ENCODE measurements around the gene ADAMTS4.
"Not testable (repeated sequence)": the region's sequence is repeated elsewhere in the genome, so short reads cannot be mapped to it uniquely, and the experiment has no call there.

ADAMTS4 gene, protein sequence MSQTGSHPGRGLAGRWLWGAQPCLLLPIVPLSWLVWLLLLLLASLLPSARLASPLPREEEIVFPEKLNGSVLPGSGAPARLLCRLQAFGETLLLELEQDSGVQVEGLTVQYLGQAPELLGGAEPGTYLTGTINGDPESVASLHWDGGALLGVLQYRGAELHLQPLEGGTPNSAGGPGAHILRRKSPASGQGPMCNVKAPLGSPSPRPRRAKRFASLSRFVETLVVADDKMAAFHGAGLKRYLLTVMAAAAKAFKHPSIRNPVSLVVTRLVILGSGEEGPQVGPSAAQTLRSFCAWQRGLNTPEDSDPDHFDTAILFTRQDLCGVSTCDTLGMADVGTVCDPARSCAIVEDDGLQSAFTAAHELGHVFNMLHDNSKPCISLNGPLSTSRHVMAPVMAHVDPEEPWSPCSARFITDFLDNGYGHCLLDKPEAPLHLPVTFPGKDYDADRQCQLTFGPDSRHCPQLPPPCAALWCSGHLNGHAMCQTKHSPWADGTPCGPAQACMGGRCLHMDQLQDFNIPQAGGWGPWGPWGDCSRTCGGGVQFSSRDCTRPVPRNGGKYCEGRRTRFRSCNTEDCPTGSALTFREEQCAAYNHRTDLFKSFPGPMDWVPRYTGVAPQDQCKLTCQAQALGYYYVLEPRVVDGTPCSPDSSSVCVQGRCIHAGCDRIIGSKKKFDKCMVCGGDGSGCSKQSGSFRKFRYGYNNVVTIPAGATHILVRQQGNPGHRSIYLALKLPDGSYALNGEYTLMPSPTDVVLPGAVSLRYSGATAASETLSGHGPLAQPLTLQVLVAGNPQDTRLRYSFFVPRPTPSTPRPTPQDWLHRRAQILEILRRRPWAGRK

GRCh38 chr1:161198897-161199431 lies at the start of gene ADAMTS4:
TSS of gene ADAMTS4 (minus strand) at chr1:161199054. CDS start at chr1:161198627, 427 bp downstream.
- DNase-seq (ENCODE audit: low spot score): peak; percentile 95

GRCh38 chr1:161244888-161245287 lies 46.0 kb upstream of the ADAMTS4 start:
- no peak for DNase-seq (ENCODE audit: low spot score)

DNA sequence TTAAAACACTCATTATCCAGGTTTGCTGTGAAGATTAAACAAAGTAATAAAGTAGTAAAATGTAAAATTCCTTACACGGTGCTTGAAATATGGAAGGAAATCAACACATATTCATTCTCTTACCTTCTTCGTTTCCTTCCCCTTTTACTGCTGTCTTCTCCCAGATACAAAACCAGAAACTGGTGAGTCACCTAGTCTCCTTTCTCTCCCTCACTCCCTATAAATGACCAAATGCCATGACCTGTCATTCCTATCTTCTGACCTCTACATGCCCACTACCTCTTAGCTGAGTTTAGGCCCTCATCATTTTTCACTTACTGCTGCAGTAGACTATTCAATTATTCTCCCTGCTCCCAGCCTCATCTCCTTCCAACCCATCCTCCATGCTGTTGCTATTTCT lies 43.5 kb upstream of the ADAMTS4 start:
- DNase-seq (ENCODE audit: low spot score): no peak

DNA sequence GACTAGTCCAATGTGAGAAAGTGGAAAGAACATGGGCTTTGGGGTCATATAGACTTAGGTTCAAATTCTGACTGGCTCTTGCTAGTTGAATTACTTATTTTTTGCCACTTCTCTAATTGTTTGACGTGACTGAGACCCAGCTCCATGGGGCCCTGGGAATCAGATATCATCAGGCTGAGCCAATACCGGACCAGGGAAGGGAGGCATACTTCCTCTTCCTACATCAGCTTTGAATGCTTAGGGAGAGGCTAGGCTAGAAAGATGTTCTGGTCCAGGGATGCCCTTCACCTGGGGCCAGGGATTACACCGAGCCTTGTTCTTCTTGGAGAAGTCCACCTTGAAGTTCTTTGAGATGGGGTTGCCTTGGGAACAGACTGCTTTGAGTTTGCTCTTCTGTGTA lies 42.8 kb upstream of the ADAMTS4 start:
- no peak for DNase-seq (ENCODE audit: low spot score)

- DNase-seq (ENCODE audit: low spot score): no peak
These were observed 39.2 kb upstream of the ADAMTS4 start, which contains the start of gene NR1I3 for GRCh38 chr1:161238039-161238473. TSS of gene NR1I3 (minus strand) at chr1:161238203. CDS start at chr1:161236565, 1,638 bp downstream.

- DNase-seq (ENCODE audit: low spot score): no peak
These were observed 37.3 kb upstream of the ADAMTS4 start for GRCh38 chr1:161235957-161236775.

DNA sequence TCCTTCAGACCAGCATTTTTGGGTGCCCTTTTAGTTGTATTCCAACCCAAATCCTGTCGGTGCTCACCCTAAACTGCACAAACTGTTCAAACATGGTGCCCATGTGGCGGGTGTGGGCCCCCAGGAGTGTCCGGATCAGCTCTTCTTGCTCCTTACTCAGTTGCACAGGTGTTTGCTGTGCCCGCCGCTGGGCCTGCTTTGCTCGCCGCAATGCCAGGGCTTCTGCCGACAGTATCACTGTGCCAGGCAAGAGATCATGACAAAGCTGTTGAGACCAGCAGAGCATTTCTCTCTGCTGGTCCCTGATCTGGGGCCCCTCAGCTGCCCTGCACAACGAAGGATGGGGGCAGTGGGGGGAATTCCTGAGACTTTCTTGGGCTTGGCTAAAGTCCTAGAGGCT lies 34.2 kb upstream of the ADAMTS4 start:
- DNase-seq (ENCODE audit: low spot score): no peak

DNA sequence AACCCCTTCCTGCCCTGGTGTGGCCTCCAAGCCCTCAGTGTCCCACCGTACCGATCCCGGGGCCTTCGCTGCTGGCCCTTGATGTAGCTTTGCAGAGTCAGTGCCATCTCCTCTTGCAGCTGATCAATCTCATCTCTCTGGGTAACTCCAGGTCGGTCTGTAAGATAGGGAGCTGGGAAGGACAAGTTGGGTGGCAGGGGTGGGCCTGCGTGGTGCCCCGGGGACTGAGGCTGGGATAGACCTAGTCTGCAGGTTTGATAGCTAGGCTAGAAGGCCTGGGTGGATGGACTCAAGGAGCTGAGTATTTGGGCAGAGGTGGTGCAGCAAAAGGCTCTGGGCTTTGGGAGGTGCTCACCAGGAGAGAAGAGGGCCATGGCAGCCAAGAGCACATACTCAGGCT lies 31.9 kb upstream of the ADAMTS4 start:
- no peak for DNase-seq (ENCODE audit: low spot score)

GRCh38 chr1:161229896-161230295 lies 31.0 kb upstream of the ADAMTS4 start:
- no peak for DNase-seq (ENCODE audit: low spot score)

- DNase-seq (ENCODE audit: low spot score): no peak
These were observed 29.2 kb upstream of the ADAMTS4 start for GRCh38 chr1:161228032-161228431.

GRCh38 chr1:161227196-161227871 lies 28.5 kb upstream of the ADAMTS4 start:
- peak; percentile 80 for DNase-seq (ENCODE audit: low spot score)

GRCh38 chr1:161226759-161227158 lies 27.9 kb upstream of the ADAMTS4 start:
- DNase-seq (ENCODE audit: low spot score): no peak

- no peak for DNase-seq (ENCODE audit: low spot score)
These were observed 27.5 kb upstream of the ADAMTS4 start for GRCh38 chr1:161226320-161226711.

- peak; percentile 98 for DNase-seq (ENCODE audit: low spot score)
These were observed 26.9 kb upstream of the ADAMTS4 start, which contains the start of gene TOMM40L for GRCh38 chr1:161225534-161226319. TSS of gene TOMM40L (plus strand) at chr1:161226060. CDS start at chr1:161226490, 430 bp downstream.

DNA sequence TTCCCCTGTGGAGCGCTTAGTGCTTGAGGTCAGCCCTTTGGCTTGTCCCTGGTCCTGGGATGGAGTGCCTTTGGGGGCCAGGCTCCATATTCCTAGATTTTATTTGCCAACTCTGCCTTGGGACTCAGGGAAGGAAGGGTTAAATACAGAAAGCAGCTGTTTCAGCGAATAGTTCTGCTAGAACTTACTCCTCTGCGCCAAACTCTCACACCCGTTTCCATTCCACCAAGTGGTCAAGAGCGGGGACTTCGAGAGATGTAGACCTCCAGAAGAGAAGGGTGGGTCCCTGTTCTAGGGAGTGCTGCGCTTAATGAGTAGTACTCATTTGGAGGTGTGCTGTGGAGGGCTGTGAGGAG lies 26.3 kb upstream of the ADAMTS4 start:
- no peak for DNase-seq (ENCODE audit: low spot score)

- DNase-seq (ENCODE audit: low spot score): not testable (repeated sequence)
These were observed 25.8 kb upstream of the ADAMTS4 start for GRCh38 chr1:161224695-161225087.

- DNase-seq (ENCODE audit: low spot score): no peak
These were observed 25.2 kb upstream of the ADAMTS4 start for GRCh38 chr1:161223805-161224694.

DNA sequence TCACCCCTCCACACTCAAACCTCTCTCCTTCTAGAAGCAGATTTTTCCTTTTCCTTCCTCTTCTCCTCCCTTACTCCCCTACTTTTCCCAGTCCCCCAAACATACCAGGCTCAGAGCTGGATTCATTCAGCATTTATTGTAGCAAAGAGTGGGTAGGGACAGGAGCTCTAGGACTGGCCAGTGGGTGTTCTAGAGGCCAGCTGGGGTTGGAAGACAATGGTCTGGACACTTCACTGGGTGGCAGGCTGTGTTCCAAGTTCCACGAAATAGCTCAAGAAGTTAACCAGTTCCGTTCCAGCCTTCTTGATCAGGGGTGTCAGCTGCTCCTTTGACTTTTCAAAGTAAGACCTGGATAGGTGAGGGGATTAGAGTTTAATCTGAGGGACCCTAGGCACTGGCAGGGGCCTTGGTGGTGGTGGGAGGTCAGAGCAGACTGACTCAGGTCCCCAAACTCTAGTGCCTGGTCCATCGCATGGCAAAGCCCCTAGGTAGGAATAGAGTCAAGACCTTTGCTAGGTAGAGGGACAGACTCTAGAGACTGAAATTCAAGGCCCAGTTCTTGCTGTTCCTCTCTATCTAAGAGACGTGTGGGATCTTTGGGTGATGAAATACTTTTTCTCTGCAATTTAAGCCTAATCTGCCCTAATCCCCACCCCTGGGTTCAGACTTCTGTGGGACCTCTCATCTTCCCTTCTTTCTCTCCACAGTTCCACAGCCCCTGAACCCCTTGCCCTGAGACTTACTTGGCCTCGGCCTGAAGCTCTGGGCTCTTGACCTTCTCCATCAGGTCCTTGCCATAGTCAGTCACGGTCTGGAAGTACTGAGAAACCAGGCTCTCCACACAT lies 23.5 kb upstream of the ADAMTS4 start:
- no peak for DNase-seq (ENCODE audit: low spot score)

Data from putamen (tissue), 1 donor.